ENCODE results near the gene CRACR2A.

The CRACR2A gene

GRCh38 chr12:3752741-3753486, at the start of gene CRACR2A:
Gene CRACR2A, minus strand, starts transcription at chr12:3753109. Its CDS starts 56,110 bp downstream, at chr12:3696999.
- peak; percentile 79 for DNase-seq

GRCh38 chr12:3797531-3798048, 44.7 kb upstream of the CRACR2A start:
- DNase-seq: no peak

GRCh38 chr12:3795492-3796133, 42.7 kb upstream of the CRACR2A start:
- no peak for DNase-seq

- no peak for DNase-seq
These were observed 42.2 kb upstream of the CRACR2A start for GRCh38 chr12:3795066-3795465.

GRCh38 chr12:3792623-3793288, 39.8 kb upstream of the CRACR2A start:
- no peak for DNase-seq

- DNase-seq: no peak
These were observed 38.5 kb upstream of the CRACR2A start for GRCh38 chr12:3791256-3791874.

GRCh38 chr12:3790642-3791041, 37.7 kb upstream of the CRACR2A start:
- no peak for DNase-seq

- DNase-seq: no peak
These were observed 36.9 kb upstream of the CRACR2A start for GRCh38 chr12:3789838-3790237.

- no peak for DNase-seq
These were observed 24.4 kb upstream of the CRACR2A start for GRCh38 chr12:3777206-3777809.

GRCh38 chr12:3775385-3776035, 22.6 kb upstream of the CRACR2A start:
- no peak for DNase-seq

- no peak for DNase-seq
These were observed 19.5 kb upstream of the CRACR2A start for GRCh38 chr12:3772380-3772779.

GRCh38 chr12:3771853-3772252, 18.9 kb upstream of the CRACR2A start:
- no peak for DNase-seq

- DNase-seq: no peak
These were observed 18.0 kb upstream of the CRACR2A start for GRCh38 chr12:3770891-3771290.

- no peak for DNase-seq
These were observed 16.1 kb upstream of the CRACR2A start for GRCh38 chr12:3768911-3769447.

GRCh38 chr12:3761116-3761735, 8.3 kb upstream of the CRACR2A start:
- no peak for DNase-seq

GRCh38 chr12:3759878-3760277, 7.0 kb upstream of the CRACR2A start:
- no peak for DNase-seq

- DNase-seq: no peak
These were observed 4.4 kb upstream of the CRACR2A start for GRCh38 chr12:3757261-3757660.

GRCh38 chr12:3755898-3756297, 3.0 kb upstream of the CRACR2A start:
- no peak for DNase-seq

- peak; percentile 6 for DNase-seq
These were observed 805 bp upstream of the CRACR2A start for GRCh38 chr12:3753544-3754284.

- DNase-seq: peak; percentile 71
These were observed 706 bp downstream of the CRACR2A start for GRCh38 chr12:3752096-3752709.
